B cell (primary cell): ENCODE measurements around the gene NUDCD3. TPM values are rescaled to one million over a fixed set of nuclear protein-coding genes. Genes with fewer than 3 reads are reported as not detected.
"Not testable (repeated sequence)": the region's sequence is repeated elsewhere in the genome, so short reads cannot be mapped to it uniquely, and the experiment has no call there.

Source experiments
- ATAC-seq: fragments of 200-7000 bp; cut with Tn5 transposase; one replicate; pipeline ENCODE4 v1.10.0; 2021; ENCODE audit warnings: low read depth, mild to moderate bottlenecking, moderate number of reproducible peaks, moderate library complexity
- CTCF ChIA-PET: fragments of 350-600 bp; sonication (Branson Sonifier 250); formaldehyde crosslinking; loops from one replicate; lab custom pipeline; 2021; ENCODE audit warnings: antibody characterized with exemption, inconsistent platforms; lab: Charles Lee
- POLR2A ChIA-PET: fragments of 350-600 bp; sonication (Branson Sonifier 250); formaldehyde crosslinking; loops from one replicate; lab custom pipeline; 2021; ENCODE audit warnings: antibody characterized with exemption; lab: Charles Lee
- DNase-seq: peaks from one replicate; pipeline ENCODE4 v3.0.0; 2013
- H2AFZ ChIP-seq: 2 replicates; pipeline ENCODE4 v1.6.1; 2012; ENCODE audit warnings: mild to moderate bottlenecking, low read depth, low read length; ENCODE audit not compliant: insufficient read depth, poor library complexity, severe bottlenecking
- H3K27ac ChIP-seq, 2 donors: 1 replicate in 1 of 2; 2 replicates in 1 of 2; pipeline ENCODE4 v1.5.1; 2012 to 2013; ENCODE audit warnings: low read length in 2 of 2, mild to moderate bottlenecking in 2 of 2, moderate library complexity in 1 of 2
- H3K27me3 ChIP-seq, 4 experiments: fragments of 200-600 bp in 1 of 4; sonication (generic) in 1 of 4; replicated peaks in 1 of 4; 1 replicate in 2 of 4; 2 replicates in 2 of 4; pipeline versions ENCODE4 v1.6.1 to v1.7.0; 2013 to 2016; ENCODE audit warnings: low read length in 3 of 4, mild to moderate bottlenecking in 2 of 4, mixed read lengths in 1 of 4, moderate library complexity in 1 of 4; ENCODE audit not compliant: insufficient read depth in 4 of 4, control insufficient read depth in 3 of 4; ENCODE audit errors: control extremely low read depth in 1 of 4
- H3K36me3 ChIP-seq, 2 experiments: replicated peaks in 1 of 2; 1 replicate in 1 of 2; 2 replicates in 1 of 2; pipeline versions ENCODE4 v1.6.1 to v1.7.1; 2013; ENCODE audit warnings: low read length in 1 of 2; ENCODE audit not compliant: insufficient read depth in 2 of 2, control insufficient read depth in 1 of 2; ENCODE audit errors: control extremely low read depth in 1 of 2, extremely low read depth in 1 of 2
- H3K4me1 ChIP-seq, 2 donors: fragments of 200-600 bp in 1 of 2; sonication (generic) in 1 of 2; 1 replicate in 1 of 2; 2 replicates in 1 of 2; pipeline versions ENCODE4 v1.5.1 to v1.6.1; 2013 to 2017; ENCODE audit warnings: low read length in 2 of 2; ENCODE audit not compliant: control insufficient read depth in 2 of 2, insufficient read depth in 2 of 2
- H3K4me2 ChIP-seq: replicated peaks from 2 replicates; pipeline ENCODE3; 2012; ENCODE audit warnings: mild to moderate bottlenecking, low read depth, low read length; ENCODE audit not compliant: poor library complexity, severe bottlenecking
- H3K4me3 ChIP-seq, 5 experiments: fragments of 200-600 bp in 1 of 5; sonication (generic) in 1 of 5; 1 replicate in 3 of 5; 2 replicates in 2 of 5; pipeline versions ENCODE4 v1.5.1 to v1.7.0; 2011 to 2016; ENCODE audit warnings: low read length in 4 of 5, mild to moderate bottlenecking in 4 of 5, low read depth in 2 of 5, control low read depth in 1 of 5, moderate library complexity in 1 of 5; ENCODE audit not compliant: insufficient read depth in 1 of 5; ENCODE audit errors: control extremely low read depth in 1 of 5, extremely low read depth in 1 of 5
- H3K79me2 ChIP-seq: fragments of 200-600 bp; sonication (generic); one replicate; pipeline ENCODE4 v1.6.0; 2016; ENCODE audit warnings: low read length; ENCODE audit not compliant: control insufficient read depth, insufficient read depth
- H3K9ac ChIP-seq: fragments of 200-600 bp; sonication (generic); 2 replicates; pipeline ENCODE4 v1.6.1; 2017; ENCODE audit warnings: mild to moderate bottlenecking, low read length, moderate library complexity
- H3K9me3 ChIP-seq, 3 donors: one replicate each; pipeline versions ENCODE4 v1.6.1 to v1.7.1; 2013; ENCODE audit warnings: low read length in 2 of 3; ENCODE audit not compliant: control insufficient read depth in 2 of 3, insufficient read depth in 1 of 3; ENCODE audit errors: control extremely low read depth in 1 of 3
- H4K20me1 ChIP-seq: 2 replicates; pipeline ENCODE4 v1.6.0; 2012; ENCODE audit warnings: mild to moderate bottlenecking, low read length; ENCODE audit not compliant: insufficient read depth, control insufficient read depth, poor library complexity, severe bottlenecking
- H3K27ac Mint-ChIP-seq: one replicate; pipeline ENCODE4 v1.8.0; 2021; ENCODE audit warnings: mixed read lengths
- H3K27me3 Mint-ChIP-seq: one replicate; pipeline ENCODE4 v1.8.0; 2021; ENCODE audit warnings: mixed read lengths
- H3K4me1 Mint-ChIP-seq: one replicate; pipeline ENCODE4 v1.8.0; 2021; ENCODE audit warnings: mixed read lengths
- H3K4me3 Mint-ChIP-seq: one replicate; pipeline ENCODE4 v1.8.0; 2021; ENCODE audit warnings: mixed read lengths
- H3K9me3 Mint-ChIP-seq: one replicate; pipeline ENCODE4 v1.8.0; 2022; ENCODE audit warnings: mixed read lengths; ENCODE audit not compliant: insufficient read depth
- EZH2 ChIP-seq: IDR thresholded peaks from 2 replicates; pipeline ENCODE4 v1.6.1; 2012; ENCODE audit warnings: borderline replicate concordance, low read depth, mild to moderate bottlenecking, moderate library complexity, low read length; ENCODE audit not compliant: insufficient read depth, poor library complexity, severe bottlenecking
- WGBS: methylation state at CpG from one replicate; pipeline ENCODE4 v1.1.5; 2013; ENCODE audit warnings: missing lambda C conversion rate; ENCODE audit not compliant: insufficient coverage; 5-methylcytosine and 5-hydroxymethylcytosine counted together
- intact Hi-C: fragments of 100-400 bp; cut with micrococcal nuclease; formaldehyde crosslinking; loops from one replicate; pipeline ENCODE4 v1.10.0; 2022
- polyA plus RNA-seq: library from polyadenylated mRNA; depleted of rRNA; stranded (reverse); fragments of >200 nt; gene quantifications from 2 replicates; pipeline ENCODE4 v1.2.3, GENCODE V29; 2012
- total RNA-seq, 2 donors: library from RNA; stranded (reverse); fragments of 120-200 nt in 1 of 2; gene quantifications; 1 replicate in 1 of 2; 2 replicates in 1 of 2; pipeline versions ENCODE4 v1.2.3 to v1.2.4, GENCODE V29; 2013 to 2022
- TF ChIP-seq, protein P1 (sequence below): fragments of 200-600 bp; IDR thresholded peaks from one replicate; pipeline ENCODE4 v1.8.0; 2022; ENCODE audit warnings: antibody characterized with exemption, mild to moderate bottlenecking

NUDCD3 gene
- total and polyA plus RNA-seq, 2 donors (not counting 1 experiment from before 2014, with no cell fraction given) = 29.8 to 101 TPM

DNA sequence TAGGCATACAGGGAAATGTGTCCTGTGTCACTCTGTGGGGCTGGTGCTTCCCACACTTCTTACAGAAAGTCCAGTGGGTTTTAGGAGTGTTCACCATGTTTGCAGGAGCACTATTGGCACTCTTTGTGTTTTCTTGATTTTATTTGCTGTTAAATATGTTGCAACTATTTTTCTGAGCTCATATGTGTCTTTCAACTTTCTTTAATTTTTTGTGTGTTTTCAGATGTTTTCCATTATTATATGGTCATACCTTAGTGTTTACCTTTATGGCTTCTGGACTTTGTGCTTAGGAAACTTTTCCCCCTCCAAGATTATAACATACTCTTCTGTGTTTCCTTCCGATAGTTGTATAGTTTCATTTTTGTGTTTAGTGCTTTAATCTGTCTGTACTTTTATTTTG is 20.8 kb upstream of the NUDCD3 start:
- ChIA-PET CTCF (no interaction called here), POLR2A (no interaction called here)
- H3K9me3 Mint-ChIP-seq = no peaks in the 10 kb centered on the region
- Histone ChIP-seq H3K36me3 (no peaks in the 10 kb centered on the region), H3K9ac (no peak overlapping the region), H3K4me1 (peaks cover 0 to 3% of the 10 kb centered on the region in 2 donors), H3K27me3 (no peaks in the 10 kb centered on the region), H3K27ac (no peak overlapping the region), H3K4me3 (no peak overlapping the region), H2AFZ (no peak overlapping the region), H3K9me3 (no peaks in the 10 kb centered on the region), H3K79me2 (no peaks in the 10 kb centered on the region), H4K20me1 (no peaks in the 10 kb centered on the region), H3K4me2 (no peak overlapping the region)
- H3K4me1 Mint-ChIP-seq = peaks cover 3% of the 10 kb centered on the region
- no peak overlapping the region for H3K4me3 Mint-ChIP-seq
- WGBS = no CpG with 5 or more reads among the region's 1 CpG
- ATAC-seq (no peak), DNase-seq (no peak)
- intact Hi-C loops = no loop called here
- H3K27ac Mint-ChIP-seq = no peak overlapping the region
- TF ChIP-seq EZH2 = no peak
- TF ChIP-seq, protein P1, sequence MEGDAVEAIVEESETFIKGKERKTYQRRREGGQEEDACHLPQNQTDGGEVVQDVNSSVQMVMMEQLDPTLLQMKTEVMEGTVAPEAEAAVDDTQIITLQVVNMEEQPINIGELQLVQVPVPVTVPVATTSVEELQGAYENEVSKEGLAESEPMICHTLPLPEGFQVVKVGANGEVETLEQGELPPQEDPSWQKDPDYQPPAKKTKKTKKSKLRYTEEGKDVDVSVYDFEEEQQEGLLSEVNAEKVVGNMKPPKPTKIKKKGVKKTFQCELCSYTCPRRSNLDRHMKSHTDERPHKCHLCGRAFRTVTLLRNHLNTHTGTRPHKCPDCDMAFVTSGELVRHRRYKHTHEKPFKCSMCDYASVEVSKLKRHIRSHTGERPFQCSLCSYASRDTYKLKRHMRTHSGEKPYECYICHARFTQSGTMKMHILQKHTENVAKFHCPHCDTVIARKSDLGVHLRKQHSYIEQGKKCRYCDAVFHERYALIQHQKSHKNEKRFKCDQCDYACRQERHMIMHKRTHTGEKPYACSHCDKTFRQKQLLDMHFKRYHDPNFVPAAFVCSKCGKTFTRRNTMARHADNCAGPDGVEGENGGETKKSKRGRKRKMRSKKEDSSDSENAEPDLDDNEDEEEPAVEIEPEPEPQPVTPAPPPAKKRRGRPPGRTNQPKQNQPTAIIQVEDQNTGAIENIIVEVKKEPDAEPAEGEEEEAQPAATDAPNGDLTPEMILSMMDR = no peak
- no peaks in the 10 kb centered on the region for H3K27me3 Mint-ChIP-seq

DNA sequence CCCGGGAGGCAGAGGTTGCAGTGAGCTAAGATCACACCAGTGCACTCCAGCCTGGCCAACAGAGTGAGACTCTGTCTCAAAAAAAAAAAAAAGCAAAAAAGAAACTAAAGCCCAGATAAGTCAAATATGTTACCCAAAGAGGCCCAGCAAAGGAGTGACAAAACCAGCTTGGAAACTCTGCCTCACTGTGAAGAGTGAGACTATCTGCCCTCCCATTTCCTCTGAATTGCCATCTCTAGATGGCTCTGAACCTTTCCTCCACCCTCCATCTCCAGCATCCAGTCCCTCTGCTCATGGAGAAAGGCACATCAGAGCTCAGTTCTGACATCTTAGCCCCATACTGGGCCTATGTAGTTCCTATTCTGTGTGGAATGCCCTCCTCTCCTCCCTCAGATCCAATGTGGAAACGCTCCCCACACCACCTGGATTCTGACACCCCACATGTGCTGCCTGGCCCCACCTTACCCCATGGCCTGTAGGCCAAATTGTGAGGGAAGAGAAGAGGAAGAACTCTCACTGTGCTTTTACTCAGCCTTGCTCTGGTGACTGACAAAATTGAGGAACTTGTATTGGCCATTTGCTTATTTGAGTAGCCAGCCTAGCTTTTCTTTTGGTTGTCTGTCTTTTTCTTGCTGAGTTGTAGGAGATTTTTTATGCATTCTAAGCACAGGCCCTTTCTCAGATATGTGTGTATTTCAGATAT is 18.0 kb upstream of the NUDCD3 start:
- Mint-ChIP-seq H3K4me3 (no peak overlapping the region), H3K27ac (no peak overlapping the region), H3K27me3 (no peaks in the 10 kb centered on the region), H3K9me3 (peaks cover 6% of the 10 kb centered on the region), H3K4me1 (peaks cover 5% of the 10 kb centered on the region)
- peaks cover 0 to 9% (median 8%) of the 10 kb centered on the region in 3 donors for H3K9me3 ChIP-seq
- ChIA-PET POLR2A (no interaction called here), CTCF (no interaction called here)
- intact Hi-C loops = no loop called here
- no CpG with 5 or more reads among the region's 2 CpGs for WGBS
- ATAC-seq = no peak
- peaks cover 0 to 3% of the 10 kb centered on the region in 2 donors for H3K4me1 ChIP-seq
- DNase-seq = no peak
- H3K27me3 ChIP-seq = no peaks in the 10 kb centered on the region
- no peak overlapping the region for H2AFZ ChIP-seq
- H3K27ac ChIP-seq = no peak overlapping the region
- no peak overlapping the region for H3K4me2 ChIP-seq
- H3K79me2 ChIP-seq = no peaks in the 10 kb centered on the region
- no peak overlapping the region for H3K4me3 ChIP-seq
- H4K20me1 ChIP-seq = no peaks in the 10 kb centered on the region
- no peak for TF ChIP-seq EZH2
- TF ChIP-seq, protein P1 = no peak
- no peak overlapping the region for H3K9ac ChIP-seq
- H3K36me3 ChIP-seq = no peaks in the 10 kb centered on the region

DNA sequence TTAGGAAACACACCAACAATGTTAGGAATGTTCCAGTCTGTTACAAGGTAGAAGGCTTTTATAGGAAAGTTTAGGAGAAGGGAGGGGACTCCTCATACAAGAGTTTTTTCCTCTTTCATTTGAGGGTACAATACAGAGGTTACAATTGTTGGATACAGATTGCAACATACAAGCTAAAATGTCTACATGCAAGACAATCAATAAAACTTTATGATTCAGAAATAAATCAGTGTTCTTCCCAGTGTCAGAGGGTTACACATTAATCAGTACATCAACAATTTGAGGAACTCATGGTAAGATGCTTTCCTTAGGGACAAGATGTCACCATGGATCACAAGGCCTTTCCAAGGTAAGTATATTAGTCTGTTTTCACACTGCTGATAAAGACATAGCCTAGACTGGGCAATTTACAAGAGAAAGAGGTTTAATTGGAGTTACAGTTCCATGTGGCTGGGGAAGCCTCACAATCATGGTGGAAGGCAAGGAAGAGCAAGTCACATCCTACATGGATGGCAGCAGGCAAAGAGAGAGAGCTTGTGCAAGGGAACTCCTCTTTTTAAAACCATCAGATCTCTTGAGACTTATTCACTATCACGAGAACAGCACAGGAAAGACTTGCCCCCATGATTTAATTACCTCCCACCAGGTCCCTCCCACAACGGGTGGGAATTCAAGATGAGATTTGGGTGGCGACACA is 16.3 kb upstream of the NUDCD3 start:
- H2AFZ ChIP-seq, H3K27ac Mint-ChIP-seq, H3K4me1 ChIP-seq, DNase-seq, H3K4me3 Mint-ChIP-seq, ATAC-seq, intact Hi-C loops, H3K9ac ChIP-seq, H3K27me3 ChIP-seq, H3K9me3 Mint-ChIP-seq, H3K36me3 ChIP-seq, H3K27me3 Mint-ChIP-seq, H3K27ac ChIP-seq, H3K79me2 ChIP-seq, H3K4me2 ChIP-seq, H3K9me3 ChIP-seq, H3K4me1 Mint-ChIP-seq, H4K20me1 ChIP-seq, POLR2A ChIA-PET, H3K4me3 ChIP-seq: not testable (repeated sequence)
- CTCF ChIA-PET = interaction anchor here (1.0 kb wide), 1 partner anchor 58 kb away, joined by 3 read pairs; no protein-coding TSS in a partner anchor
- no CpG with 5 or more reads among the region's 3 CpGs for WGBS
